OCI-LY1 (cell line): Measurements from ENCODE around the gene CCDC40.
"Not testable (repeated sequence)": the region's sequence is repeated elsewhere in the genome, so short reads cannot be mapped to it uniquely, and the experiment has no call there.

Experiments
- EZH2 ChIP-seq: fragments of 200-600 bp; sonication (generic), shearing (Covaris generic); IDR thresholded peaks from 2 replicates; pipeline ENCODE4 v1.8.0; 2017; ENCODE audit warnings: borderline replicate concordance, mixed run types, mild to moderate bottlenecking, antibody characterized with exemption, low read length, moderate library complexity, mixed read lengths
- TF ChIP-seq, protein P1 (sequence below): fragments of 200-600 bp; sonication (generic), shearing (Covaris generic); IDR thresholded peaks from 2 replicates; pipeline ENCODE4 v1.5.1; 2017; ENCODE audit warnings: mild to moderate bottlenecking, antibody characterized with exemption, low read length, moderate library complexity, mixed read lengths

GRCh38 chr17:80090164-80090563, 53.7 kb downstream of the CCDC40 start:
- not testable (repeated sequence) for TF ChIP-seq EZH2
- TF ChIP-seq, protein P1, sequence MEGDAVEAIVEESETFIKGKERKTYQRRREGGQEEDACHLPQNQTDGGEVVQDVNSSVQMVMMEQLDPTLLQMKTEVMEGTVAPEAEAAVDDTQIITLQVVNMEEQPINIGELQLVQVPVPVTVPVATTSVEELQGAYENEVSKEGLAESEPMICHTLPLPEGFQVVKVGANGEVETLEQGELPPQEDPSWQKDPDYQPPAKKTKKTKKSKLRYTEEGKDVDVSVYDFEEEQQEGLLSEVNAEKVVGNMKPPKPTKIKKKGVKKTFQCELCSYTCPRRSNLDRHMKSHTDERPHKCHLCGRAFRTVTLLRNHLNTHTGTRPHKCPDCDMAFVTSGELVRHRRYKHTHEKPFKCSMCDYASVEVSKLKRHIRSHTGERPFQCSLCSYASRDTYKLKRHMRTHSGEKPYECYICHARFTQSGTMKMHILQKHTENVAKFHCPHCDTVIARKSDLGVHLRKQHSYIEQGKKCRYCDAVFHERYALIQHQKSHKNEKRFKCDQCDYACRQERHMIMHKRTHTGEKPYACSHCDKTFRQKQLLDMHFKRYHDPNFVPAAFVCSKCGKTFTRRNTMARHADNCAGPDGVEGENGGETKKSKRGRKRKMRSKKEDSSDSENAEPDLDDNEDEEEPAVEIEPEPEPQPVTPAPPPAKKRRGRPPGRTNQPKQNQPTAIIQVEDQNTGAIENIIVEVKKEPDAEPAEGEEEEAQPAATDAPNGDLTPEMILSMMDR = not testable (repeated sequence)
